H9 (cell line): Measurements from ENCODE around the gene ANKS1B. TPM values are rescaled to one million over a fixed set of nuclear protein-coding genes. Genes with fewer than 3 reads are reported as not detected.

Experiments
- DNase-seq: peaks from one replicate; pipeline ENCODE4 v3.0.0-alpha.2; 2017
- H2AFZ ChIP-seq: one replicate; pipeline ENCODE4 v1.6.1; 2013; ENCODE audit warnings: mild to moderate bottlenecking, low read length, control low read depth, moderate library complexity
- H2AK5ac ChIP-seq: 2 replicates; pipeline ENCODE4 v1.6.1; 2013; ENCODE audit warnings: low read length, control low read depth, mixed read lengths; ENCODE audit not compliant: insufficient read length
- H2BK120ac ChIP-seq: one replicate; pipeline ENCODE4 v1.6.1; 2013; ENCODE audit warnings: low read depth, mild to moderate bottlenecking, low read length, control low read depth, inconsistent platforms; ENCODE audit not compliant: poor library complexity, severe bottlenecking
- H2BK12ac ChIP-seq: 2 replicates; pipeline ENCODE4 v1.6.1; 2013; ENCODE audit warnings: low read length, control low read depth, mixed read lengths, low read depth; ENCODE audit not compliant: insufficient read length
- H2BK15ac ChIP-seq: 2 replicates; pipeline ENCODE4 v1.6.1; 2013; ENCODE audit warnings: low read depth, low read length, control low read depth
- H2BK20ac ChIP-seq: one replicate; pipeline ENCODE4 v1.6.1; 2013; ENCODE audit warnings: low read depth, mild to moderate bottlenecking, low read length, control low read depth, inconsistent platforms; ENCODE audit not compliant: poor library complexity, severe bottlenecking
- H2BK5ac ChIP-seq: 2 replicates; pipeline ENCODE4 v1.6.1; 2013; ENCODE audit warnings: low read length, control low read depth, mixed read lengths; ENCODE audit not compliant: insufficient read length
- H3K14ac ChIP-seq: 2 replicates; pipeline ENCODE4 v1.6.1; 2013; ENCODE audit warnings: low read length, control low read depth; ENCODE audit not compliant: insufficient read depth
- H3K18ac ChIP-seq: 2 replicates; pipeline ENCODE4 v1.6.1; 2013; ENCODE audit warnings: low read depth, mild to moderate bottlenecking, mixed read lengths, low read length, control low read depth; ENCODE audit not compliant: insufficient read length
- H3K23ac ChIP-seq: 2 replicates; pipeline ENCODE4 v1.6.1; 2013; ENCODE audit warnings: low read length, control low read depth, mixed read lengths, low read depth; ENCODE audit not compliant: insufficient read length
- H3K23me2 ChIP-seq: 2 replicates; pipeline ENCODE4 v1.6.1; 2013; ENCODE audit warnings: low read depth, mild to moderate bottlenecking, mixed read lengths, low read length, control low read depth; ENCODE audit not compliant: insufficient read length, poor library complexity, severe bottlenecking
- H3K27ac ChIP-seq: 2 replicates; pipeline ENCODE4 v1.5.1; 2013; ENCODE audit warnings: low read length, control low read depth, mixed read lengths, low read depth; ENCODE audit not compliant: insufficient read length
- H3K27me3 ChIP-seq: 2 replicates; pipeline ENCODE4 v1.6.1; 2013; ENCODE audit warnings: low read length, control low read depth, inconsistent platforms; ENCODE audit not compliant: insufficient read depth
- H3K4ac ChIP-seq: 2 replicates; pipeline ENCODE4 v1.6.1; 2013; ENCODE audit warnings: low read depth, mild to moderate bottlenecking, control low read depth, inconsistent platforms, low read length, moderate library complexity
- H3K4me1 ChIP-seq: 2 replicates; pipeline ENCODE4 v1.6.1; 2013; ENCODE audit warnings: low read length, control low read depth, inconsistent platforms; ENCODE audit not compliant: insufficient read depth
- H3K4me2 ChIP-seq: 2 replicates; pipeline ENCODE4 v1.6.1; 2013; ENCODE audit warnings: low read length, control low read depth, mixed read lengths; ENCODE audit not compliant: insufficient read length, insufficient read depth
- H3K56ac ChIP-seq: 2 replicates; pipeline ENCODE4 v1.6.1; 2013; ENCODE audit warnings: low read depth, mild to moderate bottlenecking, mixed read lengths, low read length, control low read depth; ENCODE audit not compliant: insufficient read length
- H3K79me1 ChIP-seq: 2 replicates; pipeline ENCODE4 v1.6.1; 2013; ENCODE audit warnings: low read depth, mild to moderate bottlenecking, moderate library complexity, low read length, control low read depth, inconsistent platforms; ENCODE audit not compliant: insufficient read depth, poor library complexity, severe bottlenecking
- H3K79me2 ChIP-seq: 2 replicates; pipeline ENCODE4 v1.6.1; 2013; ENCODE audit warnings: low read length, control low read depth, inconsistent platforms; ENCODE audit not compliant: insufficient read depth
- H3K9ac ChIP-seq: 2 replicates; pipeline ENCODE4 v1.6.1; 2013; ENCODE audit warnings: low read length, control low read depth, mixed read lengths; ENCODE audit not compliant: insufficient read length; ENCODE audit errors: extremely low read depth
- H3K9me3 ChIP-seq: one replicate; pipeline ENCODE4 v1.6.1; 2013; ENCODE audit warnings: low read depth, low read length, inconsistent platforms; ENCODE audit not compliant: control insufficient read depth
- H3T11ph ChIP-seq: one replicate; pipeline ENCODE4 v1.6.1; 2013; ENCODE audit warnings: mild to moderate bottlenecking, low read length, control low read depth, inconsistent platforms
- H4K20me1 ChIP-seq: one replicate; pipeline ENCODE4 v1.6.1; 2013; ENCODE audit not compliant: control insufficient read depth, insufficient read length, insufficient read depth
- H4K5ac ChIP-seq: 2 replicates; pipeline ENCODE4 v1.6.1; 2013; ENCODE audit warnings: low read depth, mild to moderate bottlenecking, mixed read lengths, low read length, control low read depth; ENCODE audit not compliant: insufficient read length
- H4K8ac ChIP-seq: replicated peaks from 2 replicates; pipeline ENCODE4 v1.6.1; 2013; ENCODE audit warnings: low read length, control low read depth, mixed read lengths, low read depth; ENCODE audit not compliant: insufficient read length
- H4K91ac ChIP-seq: 2 replicates; pipeline ENCODE4 v1.6.1; 2013; ENCODE audit warnings: low read depth, mild to moderate bottlenecking, moderate library complexity, mixed read lengths, low read length, control low read depth; ENCODE audit not compliant: insufficient read length
- H3K27ac Mint-ChIP-seq, 3 experiments: 2 replicates in 2 of 3; 3 replicates in 1 of 3; pipeline ENCODE4 v1.8.0; 2020 to 2021; ENCODE audit warnings: mixed read lengths in 3 of 3, mild to moderate bottlenecking in 1 of 3, moderate library complexity in 1 of 3
- H3K27me3 Mint-ChIP-seq: 2 replicates; pipeline ENCODE4 v1.8.0; 2021; ENCODE audit warnings: low read depth, mild to moderate bottlenecking, moderate library complexity, mixed read lengths
- H3K36me3 Mint-ChIP-seq, 3 experiments: 2 replicates in 2 of 3; 3 replicates in 1 of 3; pipeline ENCODE4 v1.8.0; 2020 to 2021; ENCODE audit warnings: low read depth in 3 of 3, mixed read lengths in 3 of 3; ENCODE audit not compliant: insufficient read depth in 1 of 3
- H3K4me1 Mint-ChIP-seq, 2 experiments: 2 replicates each; pipeline ENCODE4 v1.8.0; 2020; ENCODE audit warnings: mixed read lengths in 2 of 2
- H3K4me3 Mint-ChIP-seq, 2 experiments: 2 replicates in 1 of 2; 3 replicates in 1 of 2; pipeline ENCODE4 v1.8.0; 2020 to 2021; ENCODE audit warnings: mild to moderate bottlenecking in 2 of 2, mixed read lengths in 2 of 2, moderate library complexity in 1 of 2
- H3K9me3 Mint-ChIP-seq, 2 experiments: 2 replicates in 1 of 2; 3 replicates in 1 of 2; pipeline ENCODE4 v1.8.0; 2020; ENCODE audit warnings: mild to moderate bottlenecking in 2 of 2, mixed read lengths in 2 of 2, moderate library complexity in 1 of 2
- WGBS: extraction: QIAGEN DNeasy Blood & Tissue Kit; methylation state at CpG from one replicate; pipeline ENCODE4 v1.1.7; 2013; ENCODE audit warnings: missing lambda C conversion rate, low lambda C conversion rate, mixed read lengths; ENCODE audit not compliant: insufficient read length; ENCODE audit errors: extremely low coverage; 5-methylcytosine and 5-hydroxymethylcytosine counted together
- total RNA-seq: library from RNA; stranded (reverse); gene quantifications from 2 replicates; pipeline ENCODE4 v1.2.1, GENCODE V29; 2021
- TF ChIP-seq, protein P1 (sequence below): fragments of 200-600 bp; sonication (generic); conservative IDR thresholded peaks from 3 replicates; pipeline ENCODE4 v1.8.0; 2021; ENCODE audit warnings: antibody characterized with exemption, mild to moderate bottlenecking

ANKS1B gene
- total RNA-seq, 1 experiment from 2014 or later = 4.1 TPM

DNA sequence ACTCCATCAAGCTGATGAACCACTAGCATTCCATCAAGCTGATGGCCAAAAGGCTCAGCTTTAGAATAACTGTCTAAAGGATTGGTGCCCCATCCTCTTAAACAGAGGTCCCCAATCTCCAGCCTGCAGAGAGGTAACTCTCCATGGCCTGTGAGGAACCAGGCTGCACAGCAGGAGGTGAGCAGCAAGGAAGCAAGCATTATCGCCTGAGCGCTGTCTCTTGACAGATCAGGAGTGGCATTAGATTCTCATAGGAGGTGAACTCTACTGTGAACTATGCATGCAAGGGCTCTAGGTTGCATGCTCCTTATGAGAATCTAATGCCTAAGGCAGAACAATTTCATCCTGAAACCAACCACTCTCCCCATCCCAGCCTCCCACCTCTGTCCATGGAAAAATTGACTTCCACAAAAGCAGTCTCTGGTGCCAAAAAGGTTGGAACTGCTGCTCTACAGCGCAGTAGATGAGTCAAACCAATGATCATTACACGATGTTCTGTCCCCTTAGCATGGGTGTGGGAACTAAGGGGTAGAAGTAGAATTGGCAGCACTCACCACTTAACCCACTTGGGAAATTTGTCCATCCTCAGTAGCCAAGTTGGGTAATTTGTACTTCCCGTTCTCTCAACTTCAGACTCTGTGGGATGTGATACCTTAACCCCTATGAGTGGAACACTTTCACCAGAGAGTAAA, 66.9 kb downstream of the ANKS1B start:
- Mint-ChIP-seq H3K27ac (no peak overlapping the region), H3K9me3 (no peaks in the 10 kb centered on the region), H3K36me3 (no peaks in the 10 kb centered on the region; a peak in 1 of 7 replicates), H3K4me1 (no peaks in the 10 kb centered on the region), H3K27me3 (no peaks in the 10 kb centered on the region), H3K4me3 (no peak overlapping the region)
- no peak for DNase-seq
- no peak overlapping the region for H3T11ph ChIP-seq
- no peak overlapping the region for H4K91ac ChIP-seq
- H2BK5ac ChIP-seq = no peak overlapping the region
- no peak overlapping the region for H3K4me2 ChIP-seq
- H3K18ac ChIP-seq = no peak overlapping the region
- no peak overlapping the region for H4K5ac ChIP-seq
- H2BK15ac ChIP-seq = no peak overlapping the region
- no peaks in the 10 kb centered on the region for H4K20me1 ChIP-seq
- H3K27ac ChIP-seq = no peak overlapping the region
- no peaks in the 10 kb centered on the region for H3K9me3 ChIP-seq
- H2BK12ac ChIP-seq = no peak overlapping the region
- no peak overlapping the region for H2AFZ ChIP-seq
- H3K9ac ChIP-seq = no peak overlapping the region
- H3K79me2 ChIP-seq = no peaks in the 10 kb centered on the region
- H3K4me1 ChIP-seq = no peaks in the 10 kb centered on the region
- no peak overlapping the region for H3K4ac ChIP-seq
- WGBS = no CpG with 5 or more reads among the region's 5 CpGs
- no peaks in the 10 kb centered on the region for H3K27me3 ChIP-seq
- no peak overlapping the region for H3K14ac ChIP-seq
- H2BK120ac ChIP-seq = no peak overlapping the region
- TF ChIP-seq, protein P1, sequence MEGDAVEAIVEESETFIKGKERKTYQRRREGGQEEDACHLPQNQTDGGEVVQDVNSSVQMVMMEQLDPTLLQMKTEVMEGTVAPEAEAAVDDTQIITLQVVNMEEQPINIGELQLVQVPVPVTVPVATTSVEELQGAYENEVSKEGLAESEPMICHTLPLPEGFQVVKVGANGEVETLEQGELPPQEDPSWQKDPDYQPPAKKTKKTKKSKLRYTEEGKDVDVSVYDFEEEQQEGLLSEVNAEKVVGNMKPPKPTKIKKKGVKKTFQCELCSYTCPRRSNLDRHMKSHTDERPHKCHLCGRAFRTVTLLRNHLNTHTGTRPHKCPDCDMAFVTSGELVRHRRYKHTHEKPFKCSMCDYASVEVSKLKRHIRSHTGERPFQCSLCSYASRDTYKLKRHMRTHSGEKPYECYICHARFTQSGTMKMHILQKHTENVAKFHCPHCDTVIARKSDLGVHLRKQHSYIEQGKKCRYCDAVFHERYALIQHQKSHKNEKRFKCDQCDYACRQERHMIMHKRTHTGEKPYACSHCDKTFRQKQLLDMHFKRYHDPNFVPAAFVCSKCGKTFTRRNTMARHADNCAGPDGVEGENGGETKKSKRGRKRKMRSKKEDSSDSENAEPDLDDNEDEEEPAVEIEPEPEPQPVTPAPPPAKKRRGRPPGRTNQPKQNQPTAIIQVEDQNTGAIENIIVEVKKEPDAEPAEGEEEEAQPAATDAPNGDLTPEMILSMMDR = no peak
- no peak overlapping the region for H4K8ac ChIP-seq
- no peak overlapping the region for H3K23ac ChIP-seq
- no peak overlapping the region for H3K56ac ChIP-seq
- no peaks in the 10 kb centered on the region for H3K23me2 ChIP-seq
- no peak overlapping the region for H2BK20ac ChIP-seq
- no peaks in the 10 kb centered on the region for H3K79me1 ChIP-seq
- no peak overlapping the region for H2AK5ac ChIP-seq
